Nephron (organoid): Measurements from ENCODE around the gene SDK2.

Experiments
- H3K27ac Mint-ChIP-seq, 3 experiments: 2 replicates each; pipeline ENCODE4 v1.8.0; 2020; ENCODE audit warnings: mixed read lengths in 3 of 3, mild to moderate bottlenecking in 2 of 3, moderate library complexity in 1 of 3
- H3K27me3 Mint-ChIP-seq: 2 replicates; pipeline ENCODE4 v1.8.0; 2021; ENCODE audit warnings: low read depth, mild to moderate bottlenecking, moderate library complexity, mixed read lengths
- H3K36me3 Mint-ChIP-seq: 2 replicates; pipeline ENCODE4 v1.8.0; 2020; ENCODE audit warnings: low read depth, mixed read lengths
- H3K4me1 Mint-ChIP-seq: 2 replicates; pipeline ENCODE4 v1.8.0; 2020; ENCODE audit warnings: mixed read lengths
- H3K4me3 Mint-ChIP-seq, 3 experiments: 2 replicates each; pipeline ENCODE4 v1.8.0; 2020; ENCODE audit warnings: mild to moderate bottlenecking in 3 of 3, mixed read lengths in 3 of 3, moderate library complexity in 2 of 3
- H3K9me3 Mint-ChIP-seq: 2 replicates; pipeline ENCODE4 v1.8.0; 2020; ENCODE audit warnings: mixed read lengths
- CTCF ChIP-seq, 3 experiments: fragments of 200-600 bp; sonication (generic); IDR thresholded peaks; one replicate each; pipeline ENCODE4 v1.5.0; 2021; ENCODE audit warnings: antibody characterized with exemption in 3 of 3; ENCODE audit not compliant: unreplicated experiment in 3 of 3

The SDK2 gene

GRCh38 chr17:73594598-73594997, 49.6 kb downstream of the SDK2 start:
- Mint-ChIP-seq H3K27ac (peak overlapping the region; percentile 1 to 48 (median 7)), H3K36me3 (no peaks in the 10 kb centered on the region), H3K4me3 (no peak overlapping the region), H3K9me3 (no peaks in the 10 kb centered on the region), H3K27me3 (peaks cover 14% of the 10 kb centered on the region), H3K4me1 (peaks cover 55% of the 10 kb centered on the region)
- no peak for TF ChIP-seq CTCF (IDR thresholded peaks at IDR 0.05; ENCODE audit: unreplicated experiment in 3 of 3)

GRCh38 chr17:73594025-73594424, 50.2 kb downstream of the SDK2 start:
- no peaks in the 10 kb centered on the region for H3K9me3 Mint-ChIP-seq
- peaks cover 18% of the 10 kb centered on the region for H3K27me3 Mint-ChIP-seq
- no peaks in the 10 kb centered on the region for H3K36me3 Mint-ChIP-seq
- no peak overlapping the region for H3K4me3 Mint-ChIP-seq
- H3K27ac Mint-ChIP-seq, result no peak overlapping the region
- peaks cover 55% of the 10 kb centered on the region for H3K4me1 Mint-ChIP-seq
- TF ChIP-seq CTCF (IDR thresholded peaks at IDR 0.05; ENCODE audit: unreplicated experiment in 3 of 3), result no peak

GRCh38 chr17:73593249-73593965, 50.8 kb downstream of the SDK2 start:
- no peak overlapping the region for H3K4me3 Mint-ChIP-seq

GRCh38 chr17:73592501-73592961, 51.7 kb downstream of the SDK2 start:
- Mint-ChIP-seq H3K27ac (no peak overlapping the region), H3K9me3 (no peaks in the 10 kb centered on the region), H3K4me3 (no peak overlapping the region), H3K27me3 (peaks cover 20% of the 10 kb centered on the region), H3K4me1 (peaks cover 55% of the 10 kb centered on the region), H3K36me3 (no peaks in the 10 kb centered on the region)
- TF ChIP-seq CTCF (IDR thresholded peaks at IDR 0.05; ENCODE audit: unreplicated experiment in 3 of 3), result no peak

More at GRCh38 chr17:73593249-73593965, 50.8 kb downstream of the SDK2 start:
- Mint-ChIP-seq H3K4me1 (peaks cover 54% of the 10 kb centered on the region), H3K27me3 (peaks cover 20% of the 10 kb centered on the region), H3K9me3 (no peaks in the 10 kb centered on the region), H3K36me3 (no peaks in the 10 kb centered on the region), H3K27ac (no peak overlapping the region)
- no peak for TF ChIP-seq CTCF (IDR thresholded peaks at IDR 0.05; ENCODE audit: unreplicated experiment in 3 of 3)

- Mint-ChIP-seq H3K4me1 (peaks cover 52% of the 10 kb centered on the region), H3K9me3 (no peaks in the 10 kb centered on the region), H3K27me3 (peaks cover 20% of the 10 kb centered on the region), H3K36me3 (no peaks in the 10 kb centered on the region), H3K4me3 (no peak overlapping the region), H3K27ac (no peak overlapping the region)
- no peak for TF ChIP-seq CTCF (IDR thresholded peaks at IDR 0.05; ENCODE audit: unreplicated experiment in 3 of 3)
Measured at GRCh38 chr17:73592079-73592415, 52.2 kb downstream of the SDK2 start.
